GM19438 (cell line): Measurements from ENCODE around the gene IKZF5.
A peak's percentile ranks its signal among the peaks of the same experiment; 100 is the strongest.

Experiments used
- ATAC-seq: cut with Tn5 transposase; IDR thresholded peaks from one replicate; pipeline ENCODE4 v1.9.1; 2021; ENCODE audit warnings: low read depth; ENCODE audit not compliant: unreplicated experiment

Gene IKZF5

DNA sequence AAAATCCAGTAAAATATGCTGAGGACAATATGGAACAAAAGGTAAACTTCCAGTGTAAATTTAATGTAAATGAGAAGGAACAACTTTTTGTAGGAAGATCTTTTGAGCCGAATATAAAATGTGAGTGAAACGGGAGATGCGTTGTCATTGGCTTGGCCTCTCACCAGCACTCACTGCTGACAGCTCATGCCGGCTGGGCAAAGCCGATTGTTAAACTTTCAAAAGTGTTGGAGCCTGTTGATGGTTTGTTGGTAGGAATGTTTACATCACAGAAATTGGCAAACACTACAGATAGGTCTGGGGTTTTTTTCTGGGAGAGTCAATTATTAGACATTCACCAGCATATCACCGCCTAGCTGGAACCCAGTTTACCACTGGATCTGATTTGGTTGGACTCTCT, 22.3 kb downstream of the IKZF5 start:
- no peak for ATAC-seq

- no peak for ATAC-seq
Measured at GRCh38 chr10:122984708-122985107, 23.9 kb downstream of the IKZF5 start.

GRCh38 chr10:122983898-122984297, 24.7 kb downstream of the IKZF5 start:
- ATAC-seq = no peak

GRCh38 chr10:122981066-122981464, 27.5 kb downstream of the IKZF5 start:
- ATAC-seq = no peak

DNA sequence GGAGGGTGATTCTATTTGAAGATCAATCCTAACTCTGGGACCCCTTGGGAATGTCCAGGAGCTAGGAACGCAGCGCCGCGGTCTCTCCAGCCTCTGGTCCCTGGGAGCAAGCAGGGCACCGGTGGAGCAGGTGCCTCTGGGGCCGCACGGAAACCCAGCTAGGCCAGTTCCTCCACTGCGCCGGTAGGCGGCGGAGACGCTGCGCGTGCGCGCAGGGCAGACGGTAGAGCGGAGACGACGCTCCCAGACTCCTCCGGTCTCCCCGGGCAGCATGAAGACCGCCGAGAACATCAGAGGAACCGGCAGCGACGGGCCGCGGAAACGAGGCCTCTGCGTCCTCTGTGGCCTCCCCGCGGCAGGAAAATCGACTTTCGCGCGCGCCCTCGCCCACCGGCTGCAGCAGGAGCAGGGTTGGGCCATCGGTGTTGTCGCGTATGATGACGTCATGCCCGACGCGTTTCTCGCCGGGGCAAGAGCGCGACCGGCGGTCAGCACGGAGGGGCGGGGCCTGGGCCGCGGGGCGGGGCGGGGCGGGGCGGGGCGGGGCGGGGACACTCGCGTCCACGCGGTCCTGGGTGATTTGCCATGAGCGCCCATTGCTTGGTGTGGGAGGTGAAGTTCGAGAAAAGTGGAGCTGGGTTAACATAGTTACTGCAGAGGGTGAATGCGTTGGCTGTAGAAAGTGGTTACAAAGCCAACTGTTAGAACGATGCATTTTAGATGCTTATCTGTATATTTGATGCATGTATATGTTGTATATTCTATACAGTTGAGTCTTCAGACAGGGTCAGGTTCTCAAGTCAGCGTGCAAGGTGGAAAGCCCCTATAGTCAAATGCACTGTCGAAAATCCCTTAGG, 28.2 kb downstream of the IKZF5 start, which contains the start of gene PSTK:
TSS of gene PSTK (plus strand) at position 193 of the 857 bp plus-strand sequence. CDS start at position 272, 79 bp downstream.
- ATAC-seq = peak; percentile 96

- no peak for ATAC-seq
Measured at GRCh38 chr10:122974543-122975064, 34.0 kb downstream of the IKZF5 start.

GRCh38 chr10:122974023-122974422, 34.6 kb downstream of the IKZF5 start:
- ATAC-seq = no peak

DNA sequence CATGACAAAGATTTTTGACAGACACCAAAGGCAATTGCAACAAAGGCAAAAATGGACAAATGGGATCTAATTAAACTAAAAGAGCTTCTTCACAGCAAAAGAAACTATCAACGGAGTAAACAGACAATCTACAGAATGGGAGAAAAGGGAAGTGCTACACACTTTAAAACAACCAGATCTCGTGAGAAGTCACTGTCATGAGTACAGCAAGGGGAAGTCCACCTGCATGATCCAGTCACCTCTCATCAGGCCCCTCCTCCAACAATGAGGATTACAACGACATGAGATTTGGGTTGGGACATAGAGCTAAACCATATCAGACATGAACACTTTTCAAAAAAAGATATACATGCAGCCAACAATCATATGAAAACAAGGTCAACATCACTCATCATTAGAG, 39.9 kb downstream of the IKZF5 start:
- ATAC-seq = no peak

GRCh38 chr10:122966879-122967278, 41.7 kb downstream of the IKZF5 start:
- no peak for ATAC-seq

- ATAC-seq = no peak
Measured at GRCh38 chr10:122962405-122962804, 46.2 kb downstream of the IKZF5 start.

- no peak for ATAC-seq
Measured at GRCh38 chr10:122957474-122957873, 51.1 kb downstream of the IKZF5 start.

DNA sequence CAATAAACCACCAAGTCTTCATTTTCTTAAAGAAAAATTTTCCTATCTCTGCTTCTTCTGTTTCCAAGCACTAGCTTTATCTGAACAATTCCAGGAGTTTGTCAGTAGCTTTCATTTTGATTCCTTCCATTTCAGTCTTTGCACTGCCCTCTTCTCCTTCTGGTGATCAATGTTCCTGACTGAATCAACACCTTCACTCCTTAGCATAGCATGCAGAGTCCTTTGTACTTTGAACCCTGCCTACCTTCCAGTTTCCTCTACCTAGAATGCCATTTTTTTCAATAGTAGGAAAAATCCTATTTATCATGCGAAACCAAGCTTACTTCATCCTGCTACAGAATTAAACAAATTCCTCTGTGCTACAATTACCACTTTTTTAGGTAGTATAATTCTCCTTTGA, 52.7 kb downstream of the IKZF5 start:
- ATAC-seq = no peak

DNA sequence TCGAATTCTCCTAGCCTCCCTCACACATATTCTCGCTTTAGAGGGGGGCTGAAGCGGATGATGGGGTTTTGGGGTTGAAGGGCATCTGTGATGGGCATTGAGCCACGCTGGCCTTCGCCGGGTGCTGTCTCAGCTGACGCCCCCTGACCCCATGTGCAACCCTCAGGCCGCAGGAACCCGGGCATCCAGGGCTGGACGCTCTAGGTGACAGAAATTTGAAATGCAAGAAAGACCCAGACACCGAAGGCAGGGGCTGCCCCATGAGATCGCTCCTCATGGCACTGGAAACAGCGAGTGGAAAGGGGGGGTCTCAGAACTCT, 53.9 kb downstream of the IKZF5 start:
- ATAC-seq = no peak

DNA sequence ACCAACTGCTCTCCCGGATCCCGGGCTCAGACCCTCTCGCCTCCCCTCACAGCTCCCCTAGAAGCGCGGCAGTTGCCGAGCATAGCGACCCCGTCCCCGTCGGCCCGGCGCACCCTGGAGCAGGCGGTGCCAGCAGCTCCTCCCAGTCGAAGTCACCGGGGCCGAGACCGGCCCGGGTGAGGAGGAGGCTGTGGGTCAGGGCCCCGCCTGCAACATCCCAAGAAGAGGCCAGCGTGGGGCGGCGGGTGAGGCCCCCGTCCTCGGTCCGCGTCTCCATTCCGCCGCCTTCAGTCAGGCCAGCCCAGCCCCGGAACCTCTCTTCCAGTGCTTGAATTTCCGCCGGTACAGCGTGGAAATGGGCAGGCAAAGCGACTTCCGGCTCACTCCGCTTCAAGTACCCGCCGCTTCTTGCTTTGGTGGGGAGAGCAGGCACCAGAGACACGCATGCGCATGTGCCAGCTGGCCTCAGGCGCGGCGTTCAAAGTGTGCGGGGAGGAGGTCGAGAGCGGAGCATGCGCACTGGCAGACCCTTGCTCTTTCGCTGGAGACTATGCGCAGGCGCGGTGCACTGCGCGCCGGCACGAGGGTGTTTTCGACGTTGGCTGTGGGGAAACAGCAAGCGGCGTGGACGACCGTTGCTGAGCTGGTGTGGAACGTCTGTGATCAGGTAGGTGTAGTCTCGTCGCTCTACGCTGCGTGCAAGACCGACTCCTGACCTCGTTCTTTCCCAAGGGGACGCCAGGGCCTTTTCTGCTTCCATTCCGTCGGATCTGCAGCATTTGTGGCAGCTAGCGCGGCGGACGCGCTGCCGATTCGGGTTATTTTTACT, 54.5 kb downstream of the IKZF5 start, which contains the start of gene C10orf88:
TSS of gene C10orf88 (minus strand) at position 326 of the 829 bp plus-strand sequence. CDS start at position 277, 49 bp downstream.
- peak; percentile 99 for ATAC-seq

GRCh38 chr10:122949296-122949695, 59.3 kb downstream of the IKZF5 start:
- ATAC-seq = no peak
